HG03139 (cell line): ENCODE data around the gene SYT2.
"Not testable (repeated sequence)": the region's sequence is repeated elsewhere in the genome, so short reads cannot be mapped to it uniquely, and the experiment has no call there.

ENCODE experiments used
- ATAC-seq: cut with Tn5 transposase; IDR thresholded peaks from one replicate; pipeline ENCODE4 v1.9.1; 2021; ENCODE audit not compliant: unreplicated experiment

SYT2 gene

DNA sequence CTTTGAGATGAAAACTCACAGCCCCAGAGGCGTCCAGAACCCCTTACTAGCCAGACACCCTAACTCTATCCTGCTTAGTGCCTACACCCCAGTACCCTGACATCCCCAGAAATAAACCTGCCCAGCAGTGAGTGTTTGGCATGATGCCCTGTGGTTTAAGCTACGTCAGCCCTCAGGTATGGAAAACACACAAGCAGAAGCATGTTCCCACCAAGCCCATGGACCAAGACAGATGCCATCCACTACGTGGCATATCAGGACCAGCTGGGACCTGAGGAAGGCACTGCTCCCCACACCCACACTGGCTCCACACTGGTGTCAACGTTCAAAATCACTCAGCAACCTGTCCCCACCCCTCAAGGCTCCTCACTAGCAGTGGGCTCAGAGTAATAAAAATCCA, 116.4 kb downstream of the SYT2 start:
- no peak for ATAC-seq

DNA sequence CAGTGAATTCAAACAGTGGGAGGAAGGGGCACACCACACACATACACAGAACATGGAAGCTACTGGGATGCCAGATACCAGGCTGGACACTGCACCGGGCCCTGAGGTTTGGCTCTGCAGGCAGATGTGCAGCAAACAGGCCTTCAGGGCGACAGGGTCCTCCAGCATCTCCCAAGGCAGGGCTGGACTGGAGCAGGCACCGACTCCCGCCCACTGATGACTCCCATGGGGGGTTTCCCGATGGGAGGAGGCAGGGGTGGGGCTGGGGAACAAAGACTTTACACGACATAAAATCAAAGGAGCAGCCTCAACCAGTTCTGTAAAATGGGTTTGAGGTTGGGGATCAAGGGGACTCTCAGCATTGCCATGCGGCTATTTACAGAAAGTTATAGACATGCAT, 118.1 kb downstream of the SYT2 start:
- no peak for ATAC-seq

DNA sequence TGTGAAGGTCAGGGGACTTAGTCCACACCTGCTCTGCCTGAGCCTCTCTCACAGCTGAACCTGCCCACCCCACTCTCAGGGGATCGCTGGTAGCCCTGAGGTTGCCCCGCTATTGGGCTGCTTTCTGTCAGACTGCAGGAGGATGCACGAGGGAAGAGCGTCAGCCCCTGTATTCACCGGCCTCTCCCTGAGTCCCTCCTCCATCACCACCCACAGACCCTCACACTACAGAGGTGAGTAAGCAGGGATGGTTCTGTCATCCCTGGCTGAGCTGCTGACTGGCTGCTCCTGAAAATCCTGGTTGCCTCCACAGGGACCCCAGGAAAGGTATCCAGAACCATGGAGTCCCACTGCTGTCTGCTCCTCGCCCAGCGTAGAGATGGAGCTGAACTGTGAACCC, 118.7 kb downstream of the SYT2 start:
- no peak for ATAC-seq

DNA sequence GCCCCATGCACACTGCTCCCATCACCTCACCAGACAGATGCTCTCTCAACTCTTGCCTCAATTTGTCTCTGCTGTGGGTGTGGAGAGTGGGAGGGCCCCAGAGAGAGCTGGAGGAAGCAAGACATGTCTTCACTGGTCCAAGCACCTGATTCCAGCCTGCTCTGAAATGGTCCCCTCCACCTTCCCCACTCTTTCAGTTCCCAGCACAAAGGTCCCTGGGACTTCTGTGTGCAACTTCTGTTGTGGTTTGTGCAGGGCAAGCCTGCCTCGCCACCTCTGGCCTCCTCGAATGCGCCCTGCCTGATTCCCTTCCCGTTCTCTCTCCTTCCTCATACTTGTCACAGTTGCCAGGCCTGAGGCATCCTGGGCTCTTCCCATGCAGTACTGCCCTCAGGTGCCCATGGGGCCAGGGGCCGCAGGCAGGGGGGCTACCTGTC, 119.3 kb downstream of the SYT2 start:
- ATAC-seq = no peak

DNA sequence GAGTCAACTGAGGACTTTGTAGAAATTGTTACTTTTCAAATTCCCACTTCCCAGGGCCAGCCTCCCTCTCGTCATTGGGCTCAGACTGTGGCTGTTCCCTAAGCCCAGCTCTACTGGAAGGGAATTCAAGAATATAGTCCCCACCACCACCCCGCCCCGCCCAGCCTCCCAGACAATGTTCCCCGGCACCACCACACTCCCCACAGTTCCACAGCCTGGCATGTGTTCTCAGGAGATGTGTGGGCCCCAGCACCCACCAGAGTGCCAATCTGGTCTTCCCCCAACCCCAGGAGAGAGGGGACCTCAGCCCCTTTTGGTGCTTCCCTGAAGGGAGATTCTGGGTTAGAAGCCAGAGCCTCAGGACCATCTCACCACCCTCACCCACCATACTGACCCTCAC, 120.1 kb downstream of the SYT2 start:
- no peak for ATAC-seq

DNA sequence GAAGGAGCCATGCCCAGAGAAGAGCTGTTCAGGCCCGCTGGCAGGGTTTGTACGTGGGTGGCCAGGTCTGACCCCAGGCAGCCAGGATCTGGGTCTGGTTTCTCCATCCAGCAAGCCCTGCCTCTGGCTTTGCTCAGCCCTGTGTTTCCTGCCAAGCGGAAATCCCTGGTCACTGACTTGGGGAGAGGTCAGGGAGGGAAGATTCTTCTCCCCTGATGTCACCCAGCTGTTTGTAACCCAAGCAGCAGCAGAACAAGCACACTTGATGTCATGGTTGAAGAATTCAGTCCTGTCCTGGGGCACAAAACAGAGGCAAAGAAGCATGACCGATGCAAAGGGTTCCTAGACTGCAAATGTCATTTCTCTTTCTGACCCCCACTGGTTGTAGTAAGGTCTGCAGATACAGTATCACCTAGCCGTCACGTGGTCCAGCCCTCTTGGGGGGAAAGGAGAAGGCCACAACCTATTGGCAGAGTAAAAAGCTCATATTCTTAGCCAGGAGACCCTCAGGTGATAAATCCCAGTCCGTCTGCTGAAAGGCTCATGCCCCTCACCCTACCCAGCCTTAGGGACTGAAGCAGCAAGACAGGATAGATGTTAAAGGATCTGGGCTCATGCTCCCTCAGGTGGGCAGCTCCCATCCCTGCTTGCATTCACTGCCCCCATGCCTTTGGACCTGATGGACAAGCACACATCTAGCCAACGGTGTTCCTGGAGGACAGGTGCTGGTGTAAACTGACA, 120.9 kb downstream of the SYT2 start:
- no peak for ATAC-seq

DNA sequence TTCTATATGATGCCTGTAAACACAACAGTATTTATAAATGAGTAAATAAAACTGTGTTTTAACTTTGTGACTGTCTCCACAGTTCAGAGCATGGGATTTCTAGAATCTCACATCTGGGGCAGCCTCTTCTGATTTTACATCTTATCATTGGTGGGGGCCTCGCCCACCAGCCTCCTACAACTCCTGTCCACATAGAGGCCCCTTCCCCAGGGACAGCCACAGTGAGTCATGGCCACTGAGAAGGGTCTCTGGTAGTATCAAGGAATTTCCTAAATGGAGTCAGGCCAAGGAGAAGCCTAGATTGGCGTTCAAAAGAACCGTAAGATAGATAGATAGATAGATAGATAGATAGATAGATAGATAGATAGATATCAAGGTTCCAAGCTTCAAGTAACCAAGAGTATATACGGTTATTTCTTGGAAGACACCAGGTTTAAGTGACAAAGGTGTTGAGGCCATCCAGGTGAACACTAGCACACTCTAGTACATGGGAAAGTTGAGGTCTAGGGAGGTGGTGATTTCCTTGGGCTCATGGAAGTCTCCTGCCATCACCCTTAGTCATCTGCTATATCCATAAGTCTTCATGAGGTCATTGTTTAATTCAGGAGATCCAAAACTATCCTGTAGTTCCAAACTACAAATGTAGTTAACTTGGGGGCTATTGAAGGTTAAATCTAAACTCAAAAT, 121.6 kb downstream of the SYT2 start:
- no peak for ATAC-seq

DNA sequence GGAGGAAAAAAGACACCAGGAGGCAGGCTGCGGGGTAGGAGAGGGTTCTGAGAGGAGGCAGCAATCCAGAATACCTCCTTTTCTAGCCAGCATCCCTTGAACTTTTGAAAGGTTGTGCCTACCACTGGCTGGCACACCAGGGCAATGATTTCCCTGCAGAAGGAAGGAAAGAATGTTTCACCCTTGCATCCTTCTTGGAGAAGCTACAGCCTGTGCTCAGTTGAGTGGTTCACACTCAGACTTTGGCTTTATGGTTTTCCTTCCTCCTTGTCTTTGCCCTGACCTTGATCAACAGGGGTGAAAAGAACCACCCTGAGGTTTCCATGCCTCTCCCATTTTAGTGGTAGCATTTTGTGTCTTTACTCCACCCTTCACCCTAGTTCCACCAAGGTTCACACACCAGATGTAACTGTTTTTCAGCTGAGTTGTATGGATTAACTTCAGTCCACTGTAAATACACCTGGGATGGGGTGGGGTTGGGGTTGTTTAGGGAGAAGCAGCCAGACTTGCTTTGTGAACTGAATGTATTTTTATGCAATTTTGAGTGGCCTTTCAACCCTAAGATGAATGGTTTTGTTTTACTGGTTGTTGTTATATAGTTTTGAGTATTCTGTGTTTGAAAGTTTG, 122.3 kb downstream of the SYT2 start:
- no peak for ATAC-seq

DNA sequence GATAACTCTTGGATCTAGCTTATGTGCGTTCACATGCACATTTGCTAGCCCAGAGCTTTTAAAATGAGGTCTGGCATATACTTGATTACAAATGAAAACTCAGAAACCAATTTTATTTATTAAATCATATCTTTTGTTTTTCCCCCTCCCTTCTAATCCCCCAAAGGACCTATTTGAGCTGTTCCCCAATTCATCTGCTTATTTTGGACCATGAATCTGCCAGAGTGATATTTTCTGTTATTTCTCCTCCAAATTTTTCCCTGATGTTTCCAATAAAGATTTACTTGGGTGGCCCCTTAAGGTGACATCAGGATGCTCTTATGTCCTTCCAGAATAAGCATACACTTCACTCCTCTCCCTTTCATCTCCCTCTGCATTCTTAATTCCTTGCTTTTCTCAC, 123.4 kb downstream of the SYT2 start:
- ATAC-seq = no peak

DNA sequence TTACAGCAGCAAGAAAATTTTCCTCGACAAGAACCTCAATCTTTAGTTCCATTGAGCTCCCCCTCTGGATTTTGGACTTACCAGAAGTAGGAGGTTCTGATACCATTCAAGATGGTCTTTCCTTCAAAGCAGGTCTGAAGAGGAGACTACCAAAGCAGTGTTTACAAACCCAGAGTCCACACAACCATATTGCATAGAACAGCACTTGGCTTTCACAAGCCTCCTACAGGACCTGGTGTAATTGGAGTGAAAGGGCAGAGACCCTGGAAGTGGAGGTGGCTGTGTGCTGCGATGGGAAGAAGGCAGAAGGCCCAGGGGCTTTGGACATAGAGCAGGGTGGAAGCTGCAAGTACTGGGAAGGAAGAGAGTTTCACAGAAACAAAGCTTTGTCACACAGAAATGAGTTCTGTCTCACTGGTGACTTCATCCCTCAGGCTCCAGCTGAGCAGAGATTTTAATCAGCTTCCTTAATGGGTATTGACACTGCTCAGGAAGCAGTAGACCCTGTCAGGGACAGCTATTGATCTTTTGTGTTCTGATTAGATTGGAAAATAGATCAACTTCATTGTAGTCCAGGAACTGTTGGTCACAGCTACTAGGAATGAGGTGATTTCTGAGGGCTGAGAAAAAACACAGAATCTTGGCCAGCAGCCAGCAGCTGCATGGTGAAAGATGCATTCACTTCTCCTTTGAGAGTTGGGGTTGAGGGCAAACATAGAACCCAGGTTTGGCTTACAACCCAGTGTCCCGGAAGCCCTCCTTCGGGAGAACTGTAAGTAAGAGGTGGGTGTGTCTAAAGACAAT, 124.0 kb downstream of the SYT2 start:
- ATAC-seq = no peak

DNA sequence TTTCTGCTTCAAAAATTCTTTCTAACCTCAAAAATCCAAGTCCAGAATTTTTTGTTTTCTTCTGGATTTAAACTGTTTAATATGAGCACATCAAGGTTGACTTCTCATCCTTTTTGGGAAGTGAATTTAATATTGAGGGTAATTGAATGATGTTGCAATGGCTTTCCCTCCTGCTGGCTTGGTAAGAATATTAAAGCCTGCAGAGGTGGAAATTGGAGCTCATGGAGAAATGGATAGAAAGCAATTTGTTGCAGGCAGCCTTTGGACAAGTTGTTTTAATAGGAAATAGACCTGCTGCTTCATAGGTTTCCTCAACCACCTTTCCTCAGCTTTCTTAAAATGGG, 124.7 kb downstream of the SYT2 start:
- no peak for ATAC-seq

DNA sequence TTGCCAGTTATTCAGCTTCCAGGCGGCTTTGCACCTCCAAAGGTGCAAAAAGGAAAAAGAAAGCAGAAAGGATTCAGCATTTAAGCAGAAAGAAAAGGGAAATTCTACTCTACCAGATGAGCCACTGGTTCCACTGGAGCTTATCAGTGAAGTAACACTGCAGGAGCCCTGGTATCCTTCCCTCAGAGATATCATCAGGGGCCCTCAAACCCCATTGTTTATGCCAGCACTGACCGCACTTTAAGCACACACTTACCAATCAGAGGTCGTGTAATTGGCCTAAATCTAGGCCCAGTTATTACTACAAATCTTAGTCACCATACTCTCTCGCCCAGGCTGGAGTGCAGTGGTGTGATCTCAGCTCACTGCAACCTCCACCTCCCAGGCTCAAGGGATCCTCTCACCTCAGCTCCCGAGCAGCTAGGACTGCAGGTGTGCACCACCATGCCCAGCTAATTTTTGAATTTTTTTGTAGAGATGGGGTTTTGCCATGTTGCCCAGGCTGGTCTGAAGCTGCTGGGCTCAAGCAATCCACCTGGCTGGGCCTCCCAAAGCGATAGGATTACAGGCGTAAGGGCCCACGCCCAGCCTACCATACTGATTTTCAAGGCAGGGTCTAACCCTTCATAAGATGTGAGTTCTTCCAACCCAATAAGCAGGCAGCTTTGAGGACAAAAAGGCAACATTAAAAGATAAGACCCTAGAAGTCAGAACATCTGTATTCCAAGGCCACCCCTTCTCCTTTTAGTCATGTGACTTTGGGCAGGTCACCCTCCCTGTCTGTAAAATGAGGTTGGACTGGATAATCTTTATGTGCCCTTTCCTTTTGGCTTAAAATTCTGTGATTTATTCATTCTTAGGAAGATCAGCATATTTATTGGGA, 125.3 kb downstream of the SYT2 start:
- no peak for ATAC-seq

DNA sequence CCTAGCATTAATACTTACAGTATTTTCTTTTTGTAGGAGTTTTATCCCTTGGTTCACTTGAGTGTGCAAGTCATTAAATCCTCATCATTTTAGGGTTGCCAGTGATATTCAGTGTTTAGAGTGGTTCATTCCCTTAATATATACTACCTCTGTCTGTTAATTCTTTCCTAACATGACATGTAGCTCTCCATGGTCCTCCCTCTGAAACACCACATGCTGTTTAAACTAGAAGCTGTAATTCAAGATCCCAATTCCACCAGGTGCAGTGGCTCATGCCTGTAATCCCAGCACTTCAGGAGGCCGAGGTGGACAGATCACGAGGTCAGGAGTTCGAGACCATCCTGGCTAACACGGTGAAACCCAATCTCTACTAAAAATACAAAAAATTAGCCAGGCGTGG, 127.9 kb downstream of the SYT2 start:
- not testable (repeated sequence) for ATAC-seq

DNA sequence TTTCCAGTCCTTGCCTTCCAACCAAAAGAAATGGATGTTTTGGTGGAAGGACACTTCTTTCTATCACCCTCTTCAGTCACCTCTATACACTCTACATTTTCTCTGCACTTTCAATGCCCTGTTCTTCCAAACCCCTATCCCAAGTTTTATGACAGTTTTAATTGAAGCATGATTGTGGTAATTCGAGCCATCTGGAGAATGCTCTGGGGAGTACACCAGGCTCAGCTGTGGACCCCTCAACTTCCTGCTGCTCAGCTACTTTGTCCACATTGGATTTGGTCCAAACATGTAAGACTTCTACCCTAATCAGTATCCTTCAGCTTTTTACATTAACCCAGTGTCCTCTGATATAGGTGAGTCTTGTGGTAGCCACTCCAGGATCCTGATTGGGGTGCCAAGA, 129.6 kb downstream of the SYT2 start:
- no peak for ATAC-seq

DNA sequence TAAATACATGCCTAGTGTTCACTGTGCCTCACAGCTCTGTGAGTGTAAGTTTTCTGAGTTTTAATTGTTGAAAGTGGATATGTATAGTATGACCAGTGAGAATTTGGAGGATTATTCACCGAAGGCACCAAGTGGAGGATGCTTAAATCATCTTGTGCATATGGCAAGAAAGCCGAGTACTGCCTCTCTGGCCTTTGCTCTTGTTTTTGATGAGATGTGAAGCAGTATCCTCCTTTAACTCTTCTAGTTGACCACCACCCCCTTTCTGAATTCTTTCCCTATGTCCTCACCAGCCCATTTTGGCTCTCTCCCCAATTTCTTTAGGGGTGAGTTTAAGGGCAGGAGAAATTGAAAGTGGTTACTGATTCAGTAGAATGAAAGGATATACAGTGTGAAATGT, 130.4 kb downstream of the SYT2 start:
- no peak for ATAC-seq

DNA sequence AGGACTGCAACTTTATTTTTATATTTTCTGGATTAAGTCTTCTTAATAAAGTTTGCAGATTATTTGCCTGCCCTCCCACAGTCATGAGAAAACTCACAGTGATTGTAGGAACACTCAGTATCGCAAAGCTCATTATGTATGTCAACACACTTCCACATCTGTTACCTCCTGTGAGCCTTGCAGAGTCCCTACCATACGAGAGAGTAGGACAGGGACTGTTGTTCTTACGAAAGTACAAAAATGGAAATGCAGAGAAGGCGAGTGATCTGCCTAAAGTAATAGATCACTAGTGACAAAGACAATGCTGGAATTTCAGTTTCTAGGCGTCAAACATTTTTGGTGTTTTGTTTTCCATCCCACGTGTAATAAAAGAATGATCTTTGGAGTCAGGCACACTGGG, 131.7 kb downstream of the SYT2 start:
- no peak for ATAC-seq

DNA sequence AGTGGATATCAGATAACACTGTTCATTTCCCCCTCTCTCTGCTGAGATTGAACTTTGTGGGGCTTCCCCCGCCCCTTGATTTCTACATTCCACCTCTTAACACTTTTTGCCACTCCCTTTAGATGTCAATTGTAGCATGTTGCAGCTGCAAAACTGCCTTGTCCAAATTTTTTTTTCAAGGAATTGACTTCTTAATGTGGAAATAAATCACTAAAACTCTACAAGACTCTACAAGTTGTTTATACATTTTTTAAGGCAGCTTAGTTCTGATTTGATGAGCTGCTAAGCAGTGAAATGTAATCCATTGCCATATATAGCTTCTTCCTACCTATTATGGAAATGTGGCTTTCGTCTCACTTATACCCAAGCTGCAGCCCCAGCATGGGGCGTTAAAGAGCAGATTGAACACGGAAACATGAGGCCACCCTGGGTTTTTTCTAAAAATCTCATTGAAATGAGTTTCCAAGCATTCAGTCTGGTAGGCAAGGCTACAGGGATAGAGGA, 132.2 kb downstream of the SYT2 start:
- ATAC-seq = no peak

DNA sequence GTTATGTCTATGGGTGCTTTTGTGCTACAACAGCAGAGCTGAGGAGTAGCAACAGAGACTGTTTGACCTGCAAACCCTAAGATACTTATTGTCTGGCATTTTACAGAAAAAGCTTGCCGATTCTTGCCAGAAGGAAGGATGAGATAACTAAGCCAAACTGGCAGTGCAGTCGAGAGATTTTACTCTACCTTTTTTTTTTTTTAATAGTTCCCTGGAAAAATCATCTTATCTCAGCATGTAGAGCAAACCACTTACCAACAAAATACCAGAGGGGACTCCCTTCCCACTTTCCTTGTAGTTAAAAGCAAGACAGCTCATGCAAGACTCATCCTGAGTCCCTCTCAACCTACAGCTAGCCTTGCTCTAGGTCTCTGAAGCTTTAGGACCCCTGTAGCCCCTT, 132.9 kb downstream of the SYT2 start:
- no peak for ATAC-seq

DNA sequence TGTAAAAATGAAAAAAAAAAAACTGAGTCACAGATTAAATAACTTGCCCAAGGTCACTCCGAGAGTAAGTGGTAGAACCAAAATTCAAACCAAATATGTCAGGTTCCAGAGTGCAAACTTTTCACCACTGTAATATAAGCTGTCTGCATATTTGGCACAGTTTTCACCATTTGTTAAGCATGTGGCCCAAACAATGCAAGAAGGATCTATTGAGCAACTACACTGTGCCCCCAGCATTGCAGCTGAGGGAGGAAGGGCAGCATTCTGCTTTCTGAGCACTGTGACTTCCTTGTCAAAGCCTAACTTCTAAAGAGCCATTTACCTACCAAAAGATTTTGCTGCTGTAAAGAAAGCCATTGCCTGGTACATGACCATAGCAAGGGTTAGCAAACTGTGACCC, 133.4 kb downstream of the SYT2 start:
- ATAC-seq = no peak

DNA sequence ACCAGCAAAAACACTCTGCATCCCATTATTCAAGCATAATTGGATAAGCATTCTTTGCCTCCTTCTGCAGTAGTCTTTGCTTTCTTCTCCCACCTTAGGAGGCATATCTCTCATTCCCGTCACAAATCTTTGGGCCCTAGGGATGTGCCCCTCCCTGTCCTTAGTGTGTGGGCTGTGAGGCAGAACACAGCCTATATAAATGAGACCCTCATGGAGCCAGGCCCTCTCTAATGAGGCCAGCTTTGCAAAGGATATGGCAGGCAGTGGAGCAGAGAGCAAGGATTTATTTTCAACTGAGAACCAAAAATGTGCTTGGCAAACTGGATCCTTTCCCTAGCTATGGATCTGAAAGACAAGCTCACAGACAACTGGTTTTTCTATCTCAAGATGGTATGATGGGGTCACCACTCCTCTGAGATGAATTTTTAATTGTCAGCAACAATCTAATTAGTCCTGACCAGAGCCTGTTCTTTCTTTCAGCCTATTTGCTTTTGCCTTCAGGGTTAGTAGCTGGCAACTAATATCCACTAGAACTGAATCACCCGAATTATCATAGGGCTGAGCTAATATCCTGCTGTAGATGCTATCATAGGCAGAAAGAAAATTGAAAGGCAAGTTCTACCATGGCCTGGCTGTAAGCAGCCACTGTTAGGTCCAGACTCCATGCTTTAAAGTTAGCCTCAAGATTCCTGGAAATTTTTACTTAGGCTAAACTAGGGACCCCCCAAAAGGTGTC, 134.2 kb downstream of the SYT2 start:
- ATAC-seq = no peak
